Measurements from ENCODE around the gene RAB7B. TPM values are rescaled to one million over a fixed set of nuclear protein-coding genes. Genes with fewer than 3 reads are reported as not detected.

RAB7B gene
- total and polyA plus RNA-seq, 2 of the 4 experiments (the other 2 are of a cell fraction) = 9.1 to 14.7 TPM

- Histone ChIP-seq H3K4ac (ENCODE audit: low read depth, low read length) (no peak overlapping the region), H4K5ac (ENCODE audit: low read depth, low read length) (no peak overlapping the region), H2AK5ac (ENCODE audit: low read depth, low read length) (no peak overlapping the region), H3K4me2 (ENCODE audit: low read depth, low read length) (no peak overlapping the region), H2AFZ (replicated peaks; ENCODE audit: low read length, poor library complexity) (no peak overlapping the region), H4K20me1 (ENCODE audit: insufficient read depth, low read length) (no peaks in the 10 kb centered on the region), H3K56ac (ENCODE audit: extremely low read depth, insufficient read depth, low read length) (no peak overlapping the region), H2BK15ac (ENCODE audit: low read depth, low read length) (no peak overlapping the region), H3K9me3 (ENCODE audit: control insufficient read depth, insufficient read depth, low read length) (no peaks in the 10 kb centered on the region), H2AK9ac (replicated peaks; ENCODE audit: low read depth, low read length, poor library complexity) (no peak overlapping the region), H3K4me3 (ENCODE audit: insufficient read depth, low read depth, low read length) (no peak overlapping the region), H3K27me3 (ENCODE audit: control insufficient read depth, insufficient read depth, low read length) (peaks cover 36% of the 10 kb centered on the region), H4K91ac (ENCODE audit: insufficient read depth, low read depth, low read length) (no peak overlapping the region), H3K9ac (ENCODE audit: low read depth, low read length) (no peak overlapping the region), H3K9me1 (ENCODE audit: insufficient read depth, low read length) (no peaks in the 10 kb centered on the region; the same call in 1 of the 2 replicates), H2BK5ac (ENCODE audit: low read depth, low read length, poor library complexity, severe bottlenecking) (no peak overlapping the region), H3K18ac (ENCODE audit: low read depth, low read length) (no peak overlapping the region), H3K23ac (ENCODE audit: low read depth, low read length) (no peak overlapping the region), H4K8ac (ENCODE audit: low read depth in 2 of 2, low read length in 2 of 2) (no peak overlapping the region), H3K14ac (replicated peaks; ENCODE audit: low read depth, low read length) (no peak overlapping the region), H2BK120ac (ENCODE audit: low read depth, low read length) (no peak overlapping the region), H3K79me1 (ENCODE audit: low read depth in 1 of 2, low read length in 2 of 2) (no peaks in the 10 kb centered on the region), H3K27ac (ENCODE audit: insufficient read depth, low read length) (no peak overlapping the region), H2BK20ac (ENCODE audit: low read depth, low read length) (no peak overlapping the region), H3K4me1 (ENCODE audit: control insufficient read depth, insufficient read depth, low read length) (no peaks in the 10 kb centered on the region), H3K36me3 (ENCODE audit: control insufficient read depth, insufficient read depth, low read length) (no peaks in the 10 kb centered on the region)
- ATAC-seq (ENCODE audit: low read depth) (no peak), DNase-seq (no peak)
- BruUV-seq (replicated peaks) = no TSS peak
- TF ChIP-seq BHLHE40 (IDR thresholded peaks at IDR 0.05; ENCODE audit: low read depth, low read length) = no peak
- TF ChIP-seq SMC3 (IDR thresholded peaks at IDR 0.05; ENCODE audit: low read depth, low read length) = no peak
- TF ChIP-seq RFX5 (IDR thresholded peaks at IDR 0.05; ENCODE audit: low read depth, low read length) = no peak
- TF ChIP-seq CHD1 (IDR thresholded peaks at IDR 0.05; ENCODE audit: low read depth, low read length) = no peak
- TF ChIP-seq RAD21 (IDR thresholded peaks at IDR 0.05; ENCODE audit: low read length) = no peak
- TF ChIP-seq POLR2A (IDR thresholded peaks at IDR 0.05; ENCODE audit: low read depth, low read length) = no peak
- TF ChIP-seq MXI1 (IDR thresholded peaks at IDR 0.05; ENCODE audit: borderline replicate concordance, low read depth, low read length) = no peak
- intact Hi-C loops (cut with micrococcal nuclease) (no loop called here), dilution Hi-C loops (cut with HindIII; ENCODE audit: low sequenced_read_pairs, unreplicated experiment) (no loop called here), in situ Hi-C loops (cut with MboI; ENCODE audit: low sequenced_read_pairs) (loop anchor here (5.0 kb wide), 1 partner anchor 38 kb away; no protein-coding TSS in a partner anchor)
- POLR2A ChIA-PET (ENCODE audit: unreplicated experiment) = no interaction called here
- 54% methylated on average over 3 of the region's 13 CpGs; no CpG with 5 or more reads in 1 of the 2 experiments for WGBS, 2 experiments (ENCODE audit: extremely low coverage in 2 of 2, insufficient read length in 1 of 2)
- CTCF ChIA-PET = interaction anchor here (2.8 kb wide), 1 partner anchor 12 kb away, joined by 13 read pairs; no protein-coding TSS in a partner anchor
These were observed 37.9 kb downstream of the RAB7B start for GRCh38 chr1:205965036-205965884.

Data from IMR-90 (cell line).